GM18498 (cell line): ENCODE results near the gene CABP2.
"Not testable (repeated sequence)": the region's sequence is repeated elsewhere in the genome, so short reads cannot be mapped to it uniquely, and the experiment has no call there.

ENCODE experiments used
- ATAC-seq: cut with Tn5 transposase; IDR thresholded peaks from one replicate; pipeline ENCODE4 v1.9.1; 2021; ENCODE audit warnings: mild to moderate bottlenecking, moderate library complexity; ENCODE audit not compliant: unreplicated experiment

CABP2 gene

GRCh38 chr11:67482275-67482826, 40.9 kb downstream of the CABP2 start:
- ATAC-seq, result peak; percentile 10

GRCh38 chr11:67477344-67478050, 45.7 kb downstream of the CABP2 start:
- ATAC-seq, result not testable (repeated sequence)

GRCh38 chr11:67476692-67477091, 46.6 kb downstream of the CABP2 start:
- ATAC-seq, result not testable (repeated sequence)

- no peak for ATAC-seq
Measured at GRCh38 chr11:67472882-67473281, 50.4 kb downstream of the CABP2 start.

GRCh38 chr11:67470337-67471002, 52.8 kb downstream of the CABP2 start:
- no peak for ATAC-seq

- peak; percentile 1 for ATAC-seq
Measured at GRCh38 chr11:67469508-67469811, 53.8 kb downstream of the CABP2 start.
